Ovary (tissue), 9 donors: ENCODE data around the gene CTXN3. TPM values are rescaled to one million over a fixed set of nuclear protein-coding genes. Genes with fewer than 3 reads are reported as not detected.

Experiments
- DNase-seq, 5 donors: peaks; one replicate each; pipeline ENCODE4 v3.0.0-alpha.2; 2019 to 2020
- H3K27ac ChIP-seq, 2 donors: fragments of 200-600 bp; one replicate each; pipeline versions ENCODE4 v1.5.1 to v1.8.0; 2019 to 2022
- H3K27me3 ChIP-seq: fragments of 200-600 bp; one replicate; pipeline ENCODE4 v1.8.0; 2022
- H3K36me3 ChIP-seq: fragments of 200-600 bp; sonication (generic); one replicate; pipeline ENCODE4 v1.5.1; 2019
- H3K4me1 ChIP-seq: one replicate; pipeline ENCODE4 v1.8.1; 2013; ENCODE audit warnings: mild to moderate bottlenecking, moderate library complexity; ENCODE audit not compliant: insufficient read depth
- H3K4me3 ChIP-seq: fragments of 200-600 bp; sonication (generic); one replicate; pipeline ENCODE4 v1.5.1; 2017
- H3K9me3 ChIP-seq, 2 donors: fragments of 200-600 bp in 1 of 2; sonication (generic) in 1 of 2; one replicate each; pipeline versions ENCODE4 v1.5.1 to v1.8.1; 2013 to 2019; ENCODE audit warnings: mild to moderate bottlenecking in 1 of 2, moderate library complexity in 1 of 2
- CTCF ChIP-seq, 3 donors: fragments of 450-650 bp in 2 of 3; fragments of 200-600 bp in 1 of 3; IDR thresholded peaks; one replicate each; pipeline versions ENCODE4 v1.5.1 to v1.8.0; 2016 to 2022; ENCODE audit warnings: antibody characterized with exemption in 3 of 3, mild to moderate bottlenecking in 1 of 3
- EP300 ChIP-seq: sonication (generic); formaldehyde crosslinking; IDR thresholded peaks from one replicate; pipeline ENCODE4 v1.6.1; 2017; ENCODE audit warnings: antibody characterized with exemption
- POLR2A ChIP-seq: fragments of 450-650 bp; IDR thresholded peaks from one replicate; pipeline ENCODE4 v1.6.1; 2017; ENCODE audit warnings: antibody characterized with exemption, mild to moderate bottlenecking, moderate library complexity
- WGBS, 3 donors: extraction: QIAGEN DNeasy Blood & Tissue Kit in 1 of 3; methylation state at CpG; one replicate each; pipeline versions ENCODE4 v1.1.5 to v1.1.7; 2013 to 2017; 5-methylcytosine and 5-hydroxymethylcytosine counted together
- intact Hi-C, 4 donors: fragments of 100-400 bp; cut with DNase I; formaldehyde crosslinking; loops; one replicate each; pipeline versions ENCODE4 v1.11.0 to v1.15.1; 2022 to 2023
- polyA plus RNA-seq, 2 donors: library from polyadenylated mRNA; stranded (reverse); fragments of 200-250 nt in 1 of 2; fragments of 350-450 nt in 1 of 2; fragmentation: Illumina TruSeq in 1 of 2; extraction: RNeasy Lipid Tissue Mini Kit (QIAGEN cat#74804) in 1 of 2; gene quantifications; one replicate each; pipeline ENCODE4 v1.2.3, GENCODE V29; 2013 to 2014
- total RNA-seq, 7 donors: library from RNA; depleted of rRNA in 2 of 7; stranded (reverse); fragments of >200 nt in 2 of 7; fragmentation: NEBNext Ultra II Directional in 3 of 7; extraction: Animal tissue kit (Norgen Biotek cat#: 25700) in 3 of 7; gene quantifications; one replicate each; pipeline versions ENCODE4 v1.1.0 to v1.2.4, GENCODE V29; 2016 to 2023
- donor health status: DM: no; HTN: no; CAD: no; lungs with moderate emphysema.
- donor health status: DM: no; HTN: no; CAD: no.
- donor health status: Bipolar disorder and iron deficiency.
- donor health status: DM: yes; HTN: yes; CAD: no.
- donor health status: DM: no; HTN: no; CAD: no.
- donor health status: DM: yes; HTN: yes; CAD: no.

Gene CTXN3
- total and polyA plus RNA-seq, 9 donors, result not detected

DNA sequence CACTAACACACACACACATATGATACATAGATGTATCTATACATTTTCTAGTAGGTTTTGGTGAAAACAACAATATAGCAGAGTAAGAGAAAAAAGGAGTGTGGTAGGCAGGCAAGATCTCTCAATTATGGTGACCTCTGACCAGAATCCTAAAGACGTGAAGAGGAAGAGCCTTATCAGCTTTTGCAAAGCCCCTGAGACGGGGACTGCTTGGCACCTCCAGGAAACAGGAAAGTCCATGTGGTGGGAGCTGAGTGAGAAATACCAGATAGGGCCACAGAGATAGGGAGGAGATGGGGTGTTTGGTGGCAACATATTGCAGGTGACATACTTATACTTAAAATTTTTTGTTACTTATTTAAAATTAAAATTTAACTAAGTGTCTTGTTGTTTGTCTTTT, 39.9 kb upstream of the CTXN3 start:
- H3K9me3 ChIP-seq, result no peaks in the 10 kb centered on the region
- no peak overlapping the region for H3K4me3 ChIP-seq
- intact Hi-C loops, result no loop called here
- 33 to 88% (median 59%) methylated on average over 2 of the region's 2 CpGs for whole genome bisulfite sequencing, 3 donors
- no peak overlapping the region for H3K27ac ChIP-seq
- no peaks in the 10 kb centered on the region for H3K36me3 ChIP-seq
- no peaks in the 10 kb centered on the region for H3K4me1 ChIP-seq
- TF ChIP-seq CTCF (IDR thresholded peaks at IDR 0.05) (no peak), POLR2A (no peak), EP300 (no peak)
- DNase-seq, result no peak
- no peaks in the 10 kb centered on the region for H3K27me3 ChIP-seq

- H3K27ac ChIP-seq, result no peak overlapping the region
- TF ChIP-seq POLR2A, result no peak
- TF ChIP-seq EP300, result no peak
- TF ChIP-seq CTCF (IDR thresholded peaks at IDR 0.05), result no peak
- H3K4me3 ChIP-seq, result no peak overlapping the region
- no peak for DNase-seq
- intact Hi-C loops, result no loop called here
- H3K36me3 ChIP-seq, result no peaks in the 10 kb centered on the region
- no peaks in the 10 kb centered on the region for H3K4me1 ChIP-seq
- no peaks in the 10 kb centered on the region for H3K27me3 ChIP-seq
- 92 to 97% (median 95%) methylated on average over 2 of the region's 2 CpGs for WGBS, 3 donors
- no peaks in the 10 kb centered on the region for H3K9me3 ChIP-seq
Observed at GRCh38 chr5:127609957-127610356, 38.9 kb upstream of the CTXN3 start.

DNA sequence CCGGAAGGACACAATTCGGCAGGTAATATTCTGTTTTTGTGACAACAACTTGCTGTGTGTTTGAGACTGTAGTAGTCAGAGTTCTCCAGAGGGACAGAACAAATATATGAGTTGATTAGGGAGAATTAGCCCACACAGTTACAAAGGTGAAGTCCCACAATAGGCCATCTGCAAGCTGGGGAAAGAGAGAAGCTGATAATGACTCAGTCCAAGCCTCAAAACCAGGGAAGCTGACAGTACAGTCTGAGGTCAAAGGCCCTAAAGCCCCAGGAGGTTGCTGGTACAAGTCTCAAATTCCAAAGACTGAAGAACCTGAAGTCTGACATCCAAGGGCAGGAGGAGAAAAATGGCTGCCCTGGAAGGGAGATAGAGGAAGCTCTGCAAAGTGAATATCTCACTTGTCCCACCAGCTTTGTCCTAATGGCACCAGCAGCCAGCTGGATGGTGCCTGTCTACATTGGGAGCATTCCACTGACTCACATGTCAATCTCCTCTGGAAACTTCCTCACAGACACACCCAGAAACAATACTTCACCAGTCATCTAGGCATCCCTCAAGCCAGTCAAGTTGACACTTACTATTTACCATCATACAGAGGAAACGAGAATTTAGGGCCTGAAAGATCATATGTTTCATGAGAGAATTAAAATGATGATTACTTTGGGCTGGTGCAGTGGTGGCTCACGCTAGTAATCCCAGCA, 36.3 kb upstream of the CTXN3 start:
- no peak for DNase-seq
- intact Hi-C loops, result no loop called here
- TF ChIP-seq CTCF (IDR thresholded peaks at IDR 0.05) (no peak), POLR2A (no peak), EP300 (no peak)
- no peaks in the 10 kb centered on the region for H3K4me1 ChIP-seq
- no peaks in the 10 kb centered on the region for H3K27me3 ChIP-seq
- no peak overlapping the region for H3K27ac ChIP-seq
- no peaks in the 10 kb centered on the region for H3K9me3 ChIP-seq
- 96 to 98% (median 97%) methylated on average over 4 of the region's 4 CpGs for WGBS, 3 donors
- H3K4me3 ChIP-seq, result no peak overlapping the region
- H3K36me3 ChIP-seq, result no peaks in the 10 kb centered on the region

DNA sequence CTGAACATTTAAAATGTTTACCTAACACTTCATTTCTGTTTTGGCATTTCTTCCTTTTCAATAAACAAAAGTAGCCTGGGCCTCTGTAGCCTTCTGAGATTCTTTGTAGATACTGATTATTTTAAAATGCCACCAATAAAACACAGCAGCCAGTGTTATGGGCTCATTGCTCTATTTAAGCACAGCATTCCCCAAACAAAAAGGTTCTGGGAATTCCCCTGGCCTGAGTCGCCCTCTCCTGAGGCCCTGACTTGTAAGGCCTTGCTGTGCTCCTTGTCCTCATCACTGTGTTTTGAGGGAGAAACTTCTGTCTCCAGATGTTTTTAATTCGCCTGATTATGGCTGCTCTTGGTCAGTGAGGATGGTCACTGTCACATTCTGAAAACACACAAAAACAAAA, 33.0 kb upstream of the CTXN3 start:
- Histone ChIP-seq H3K9me3 (no peaks in the 10 kb centered on the region), H3K4me1 (no peaks in the 10 kb centered on the region), H3K27me3 (no peaks in the 10 kb centered on the region), H3K4me3 (no peak overlapping the region), H3K27ac (no peak overlapping the region), H3K36me3 (no peaks in the 10 kb centered on the region)
- no peak for DNase-seq
- no peak for TF ChIP-seq CTCF (IDR thresholded peaks at IDR 0.05)
- TF ChIP-seq POLR2A, result no peak
- TF ChIP-seq EP300, result no peak
- intact Hi-C loops, result no loop called here
- WGBS, 3 donors, result 57 to 78% (median 75%) methylated on average over 2 of the region's 2 CpGs
